Right lobe of liver (tissue), 4 donors: ENCODE results near the gene FAM221A.

Source experiments
- CTCF ChIP-seq, 4 donors: fragments of 200-600 bp in 3 of 4; fragments of 450-650 bp in 1 of 4; IDR thresholded peaks; one replicate each; pipeline versions ENCODE4 v1.5.1 to v1.8.0; 2016 to 2022; ENCODE audit warnings: antibody characterized with exemption in 4 of 4, mild to moderate bottlenecking in 2 of 4
- POLR2A ChIP-seq: fragments of 450-650 bp; IDR thresholded peaks from one replicate; pipeline ENCODE4 v1.6.1; 2017; ENCODE audit warnings: antibody characterized with exemption, mild to moderate bottlenecking
- donor health status: DM: no; HTN: no; CAD: no.
- donor health status: DM: no; HTN: no; CAD: no.
- donor health status: DM: no; HTN: yes; CAD: no.

DNA sequence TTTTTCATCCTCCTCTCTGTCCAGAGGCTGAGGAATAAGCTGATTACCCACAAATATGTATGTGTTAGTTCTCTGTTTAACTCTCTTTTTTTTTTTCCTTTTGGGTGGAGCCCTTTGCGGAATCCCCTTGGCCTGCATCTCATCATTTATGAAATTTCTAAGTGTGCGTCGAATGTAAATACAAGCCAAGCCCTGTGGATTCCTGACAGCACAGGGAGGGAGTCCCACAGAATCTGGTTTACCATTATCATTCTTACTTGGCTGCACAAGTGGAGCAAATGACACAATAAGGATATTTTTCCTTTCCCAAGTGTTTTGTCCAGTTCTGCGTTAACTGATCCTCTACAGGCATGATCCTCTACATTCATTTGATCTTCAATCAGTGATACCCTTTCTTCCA lies 41.5 kb downstream of the FAM221A start:
- TF ChIP-seq CTCF (IDR thresholded peaks at IDR 0.05) (no peak), POLR2A (no peak)
